ENCODE results near the gene ZC3H13. TPM values are rescaled to one million over a fixed set of nuclear protein-coding genes. Genes with fewer than 3 reads are reported as not detected.

The ZC3H13 gene
- total RNA-seq, 1 donor from 2014 or later, result 31.4 TPM

GRCh38 chr13:45925151-45925550 is 127.4 kb downstream of the ZC3H13 start:
- DNase-seq (no peak), ATAC-seq (ENCODE audit: poor library complexity) (no peak)
- intact Hi-C loops (cut with DNase I), result no loop called here

DNA sequence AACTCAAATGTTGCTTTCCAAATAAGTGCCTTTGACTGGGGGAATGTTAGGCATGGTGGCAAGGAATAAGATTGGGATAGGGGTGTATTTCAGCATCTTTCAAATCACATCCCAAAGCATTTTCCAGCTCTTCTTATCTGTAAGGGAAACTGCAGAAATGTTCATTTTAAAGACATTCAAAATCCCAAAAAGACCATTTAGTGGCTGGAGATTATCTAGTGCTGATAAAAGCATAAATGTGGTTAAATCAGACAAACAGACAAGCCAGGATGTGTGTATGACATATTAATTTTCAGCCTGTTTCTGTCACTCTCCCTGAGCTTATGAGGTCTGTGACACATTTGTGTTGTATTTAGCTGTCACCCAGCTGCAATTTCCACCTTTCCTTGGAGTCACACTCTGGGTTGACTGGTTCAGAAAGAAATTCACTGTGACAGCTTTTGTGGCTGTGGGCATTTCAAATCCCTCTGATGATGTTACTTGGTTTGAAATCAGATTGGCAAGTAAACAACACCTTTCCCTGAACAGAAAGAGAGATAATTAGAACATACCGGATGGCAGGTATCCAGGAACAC is 131.3 kb downstream of the ZC3H13 start:
- intact Hi-C loops (cut with DNase I), result no loop called here
- ATAC-seq (ENCODE audit: poor library complexity), result no peak
- no peak for DNase-seq

DNA sequence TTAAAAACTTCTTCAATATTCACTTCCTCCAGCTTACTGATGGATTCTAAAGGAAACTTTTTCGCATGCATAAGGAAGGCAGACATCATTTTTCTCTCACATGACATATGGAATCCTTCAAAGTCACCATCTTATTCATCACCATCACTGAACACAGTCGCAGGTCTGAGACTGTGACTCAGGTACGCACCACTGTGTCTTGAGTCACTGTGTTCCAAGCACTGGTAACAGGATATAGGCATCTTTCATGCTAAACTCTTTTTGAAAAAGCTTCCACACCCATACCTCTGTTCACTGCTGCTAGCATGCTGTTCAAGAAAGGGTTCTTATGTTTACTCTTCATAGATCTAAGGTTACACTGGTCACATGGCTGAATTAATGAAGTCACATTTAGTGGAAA is 133.9 kb downstream of the ZC3H13 start:
- DNase-seq, result no peak
- ATAC-seq (ENCODE audit: poor library complexity), result no peak
- intact Hi-C loops (cut with DNase I), result no loop called here

GRCh38 chr13:45917019-45917418 is 135.5 kb downstream of the ZC3H13 start:
- DNase-seq (no peak), ATAC-seq (ENCODE audit: poor library complexity) (no peak)
- intact Hi-C loops (cut with DNase I), result no loop called here

DNA sequence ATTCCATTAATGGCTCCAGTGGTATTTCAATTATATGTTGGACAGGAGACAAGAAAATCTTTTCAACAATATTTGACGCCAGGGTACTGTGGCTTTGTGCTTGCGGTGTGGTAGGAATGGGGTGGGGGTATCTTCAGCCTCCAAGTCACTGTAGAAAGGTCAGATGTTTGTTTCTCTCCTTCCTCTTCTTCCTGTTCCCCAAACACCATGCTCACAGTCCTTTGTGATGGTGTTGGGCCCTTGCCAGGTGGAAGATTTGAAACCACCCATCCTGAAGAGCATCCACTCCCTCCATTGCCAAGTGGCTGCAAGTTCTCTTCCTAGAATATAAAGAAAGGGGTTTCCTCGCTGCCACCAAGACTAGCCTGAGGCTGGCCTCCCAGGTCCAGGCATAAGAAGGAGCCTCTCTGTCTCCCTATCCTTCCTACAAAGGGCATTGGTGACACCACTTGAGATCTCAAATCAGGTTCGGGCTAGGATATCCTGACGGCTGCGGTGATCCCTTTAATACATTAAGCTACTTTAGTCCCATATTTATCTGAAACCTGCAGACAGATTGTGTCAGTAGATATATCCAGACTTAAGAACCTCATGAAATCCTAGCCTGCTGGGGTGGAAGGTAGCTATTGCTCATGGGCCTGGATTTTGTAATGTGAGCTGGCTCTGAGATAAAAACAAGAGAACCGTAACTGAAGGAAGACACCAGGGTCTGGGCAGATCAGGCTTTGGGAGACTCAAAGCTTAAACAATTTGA is 136.7 kb downstream of the ZC3H13 start:
- ATAC-seq (ENCODE audit: poor library complexity), result no peak
- DNase-seq, result no peak
- intact Hi-C loops (cut with DNase I), result no loop called here

DNA sequence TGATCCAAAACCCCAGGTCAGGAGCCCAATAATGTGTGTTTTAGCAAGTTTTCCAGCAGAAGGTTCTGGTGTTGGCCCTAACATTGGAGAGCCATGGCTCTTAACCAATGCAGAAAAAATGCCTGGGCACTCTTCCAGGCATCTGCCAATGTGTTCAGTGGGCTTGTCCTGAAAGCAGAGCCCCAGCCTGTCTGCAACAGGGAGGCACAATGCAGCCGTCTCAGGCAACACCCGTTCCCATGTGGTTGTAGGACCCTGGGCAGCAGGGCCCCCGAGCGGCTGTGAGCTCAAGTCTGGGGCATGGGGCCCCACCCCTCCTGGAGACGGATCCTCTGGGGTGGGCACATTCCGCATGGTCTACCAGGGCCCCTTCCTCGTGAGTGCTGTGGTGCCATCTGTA is 142.9 kb downstream of the ZC3H13 start:
- DNase-seq (no peak), ATAC-seq (ENCODE audit: poor library complexity) (no peak)
- intact Hi-C loops (cut with DNase I), result no loop called here

GRCh38 chr13:45909089-45909488 is 143.5 kb downstream of the ZC3H13 start:
- intact Hi-C loops (cut with DNase I), result no loop called here
- DNase-seq (no peak), ATAC-seq (ENCODE audit: poor library complexity) (no peak)

- intact Hi-C loops (cut with DNase I), result no loop called here
- DNase-seq, result no peak
- ATAC-seq (ENCODE audit: poor library complexity), result no peak
These were observed 145.0 kb downstream of the ZC3H13 start for GRCh38 chr13:45907503-45907902.

Other genes starting within 250 kb of the ZC3H13 start
- not detected for gene SIAH3, start 201.0 kb downstream of the ZC3H13 start, total RNA-seq
- gene CPB2, start 52.3 kb upstream of the ZC3H13 start, total RNA-seq, result not detected
- gene LCP1, start 129.4 kb upstream of the ZC3H13 start, total RNA-seq, result 20.5 TPM
- gene LRRC63, start 159.2 kb upstream of the ZC3H13 start, total RNA-seq, result not detected